ENCODE data around the gene ASAP2.

The ASAP2 gene

GRCh38 chr2:9359463-9359862 lies 152.9 kb downstream of the ASAP2 start:
- no peak for DNase-seq

GRCh38 chr2:9360110-9360509 lies 153.5 kb downstream of the ASAP2 start:
- no peak for DNase-seq

- DNase-seq, result no peak
These were observed 154.1 kb downstream of the ASAP2 start for GRCh38 chr2:9360701-9361100.

GRCh38 chr2:9364373-9364772 lies 157.8 kb downstream of the ASAP2 start:
- DNase-seq, result no peak

GRCh38 chr2:9364791-9365497 lies 158.3 kb downstream of the ASAP2 start:
- DNase-seq, result no peak

- no peak for DNase-seq
These were observed 158.9 kb downstream of the ASAP2 start for GRCh38 chr2:9365498-9366019.

- no peak for DNase-seq
These were observed 159.4 kb downstream of the ASAP2 start for GRCh38 chr2:9366026-9366425.

GRCh38 chr2:9370746-9371145 lies 164.1 kb downstream of the ASAP2 start:
- no peak for DNase-seq

GRCh38 chr2:9373047-9373446 lies 166.4 kb downstream of the ASAP2 start:
- DNase-seq, result no peak

GRCh38 chr2:9373476-9373875 lies 166.9 kb downstream of the ASAP2 start:
- no peak for DNase-seq

- no peak for DNase-seq
These were observed 167.6 kb downstream of the ASAP2 start for GRCh38 chr2:9374071-9374730.

- no peak for DNase-seq
These were observed 169.3 kb downstream of the ASAP2 start for GRCh38 chr2:9375857-9376428.

GRCh38 chr2:9377461-9378097 lies 171.0 kb downstream of the ASAP2 start:
- no peak for DNase-seq

- DNase-seq, result no peak
These were observed 172.1 kb downstream of the ASAP2 start for GRCh38 chr2:9378433-9379390.

GRCh38 chr2:9379391-9379755 lies 172.8 kb downstream of the ASAP2 start:
- DNase-seq, result no peak

- no peak for DNase-seq
These were observed 174.4 kb downstream of the ASAP2 start for GRCh38 chr2:9380702-9381628.

- DNase-seq, result no peak
These were observed 176.1 kb downstream of the ASAP2 start for GRCh38 chr2:9382604-9383235.

GRCh38 chr2:9384521-9384920 lies 177.9 kb downstream of the ASAP2 start:
- no peak for DNase-seq

- DNase-seq, result no peak
These were observed 179.2 kb downstream of the ASAP2 start for GRCh38 chr2:9385841-9386240.

- no peak for DNase-seq
These were observed 181.6 kb downstream of the ASAP2 start for GRCh38 chr2:9388199-9388681.

Data from NCI-H774 (cell line).